ENCODE results near the gene CMC1.

GRCh38 chr3:28326458-28326926, 85.1 kb downstream of the CMC1 start:
- TF ChIP-seq, protein P1, sequence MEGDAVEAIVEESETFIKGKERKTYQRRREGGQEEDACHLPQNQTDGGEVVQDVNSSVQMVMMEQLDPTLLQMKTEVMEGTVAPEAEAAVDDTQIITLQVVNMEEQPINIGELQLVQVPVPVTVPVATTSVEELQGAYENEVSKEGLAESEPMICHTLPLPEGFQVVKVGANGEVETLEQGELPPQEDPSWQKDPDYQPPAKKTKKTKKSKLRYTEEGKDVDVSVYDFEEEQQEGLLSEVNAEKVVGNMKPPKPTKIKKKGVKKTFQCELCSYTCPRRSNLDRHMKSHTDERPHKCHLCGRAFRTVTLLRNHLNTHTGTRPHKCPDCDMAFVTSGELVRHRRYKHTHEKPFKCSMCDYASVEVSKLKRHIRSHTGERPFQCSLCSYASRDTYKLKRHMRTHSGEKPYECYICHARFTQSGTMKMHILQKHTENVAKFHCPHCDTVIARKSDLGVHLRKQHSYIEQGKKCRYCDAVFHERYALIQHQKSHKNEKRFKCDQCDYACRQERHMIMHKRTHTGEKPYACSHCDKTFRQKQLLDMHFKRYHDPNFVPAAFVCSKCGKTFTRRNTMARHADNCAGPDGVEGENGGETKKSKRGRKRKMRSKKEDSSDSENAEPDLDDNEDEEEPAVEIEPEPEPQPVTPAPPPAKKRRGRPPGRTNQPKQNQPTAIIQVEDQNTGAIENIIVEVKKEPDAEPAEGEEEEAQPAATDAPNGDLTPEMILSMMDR (IDR thresholded peaks at IDR 0.05), result no peak
- TF ChIP-seq POLR2A (IDR thresholded peaks at IDR 0.05), result no peak
